GM12875 (cell line): ENCODE data around the gene OR13A1.

Experiments
- H3K4me3 ChIP-seq: one replicate; pipeline ENCODE4 v1.5.1; 2011; ENCODE audit warnings: low read depth, low read length, control low read depth
- TF ChIP-seq, protein P1 (sequence below): IDR thresholded peaks from 2 replicates; pipeline ENCODE4 v1.5.1; 2011; ENCODE audit warnings: low read depth, mild to moderate bottlenecking, control low read depth, inconsistent platforms, low read length, moderate library complexity, borderline replicate concordance; ENCODE audit not compliant: insufficient read depth

The OR13A1 gene

DNA sequence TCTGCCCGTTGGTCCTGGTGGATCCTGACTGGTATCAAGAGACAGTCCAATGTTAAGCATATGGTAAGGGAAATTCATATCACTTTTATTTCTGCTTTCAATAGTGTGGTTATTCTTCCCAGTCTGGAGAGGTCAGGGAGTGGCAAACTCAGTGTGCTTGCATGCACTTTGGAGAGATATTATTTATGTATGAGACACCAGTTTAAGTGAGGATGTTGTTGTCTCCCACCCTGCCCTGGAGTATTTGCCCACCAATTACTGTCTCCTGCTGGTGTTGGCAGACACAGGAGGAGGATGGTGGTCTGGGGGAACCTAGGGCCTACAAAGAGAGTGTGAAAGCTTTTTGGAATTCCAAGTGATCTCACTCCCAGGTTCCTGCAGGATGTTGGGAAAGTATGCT lies 59.7 kb downstream of the OR13A1 start:
- TF ChIP-seq, protein P1, sequence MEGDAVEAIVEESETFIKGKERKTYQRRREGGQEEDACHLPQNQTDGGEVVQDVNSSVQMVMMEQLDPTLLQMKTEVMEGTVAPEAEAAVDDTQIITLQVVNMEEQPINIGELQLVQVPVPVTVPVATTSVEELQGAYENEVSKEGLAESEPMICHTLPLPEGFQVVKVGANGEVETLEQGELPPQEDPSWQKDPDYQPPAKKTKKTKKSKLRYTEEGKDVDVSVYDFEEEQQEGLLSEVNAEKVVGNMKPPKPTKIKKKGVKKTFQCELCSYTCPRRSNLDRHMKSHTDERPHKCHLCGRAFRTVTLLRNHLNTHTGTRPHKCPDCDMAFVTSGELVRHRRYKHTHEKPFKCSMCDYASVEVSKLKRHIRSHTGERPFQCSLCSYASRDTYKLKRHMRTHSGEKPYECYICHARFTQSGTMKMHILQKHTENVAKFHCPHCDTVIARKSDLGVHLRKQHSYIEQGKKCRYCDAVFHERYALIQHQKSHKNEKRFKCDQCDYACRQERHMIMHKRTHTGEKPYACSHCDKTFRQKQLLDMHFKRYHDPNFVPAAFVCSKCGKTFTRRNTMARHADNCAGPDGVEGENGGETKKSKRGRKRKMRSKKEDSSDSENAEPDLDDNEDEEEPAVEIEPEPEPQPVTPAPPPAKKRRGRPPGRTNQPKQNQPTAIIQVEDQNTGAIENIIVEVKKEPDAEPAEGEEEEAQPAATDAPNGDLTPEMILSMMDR = no peak
- H3K4me3 ChIP-seq = no peak overlapping the region

DNA sequence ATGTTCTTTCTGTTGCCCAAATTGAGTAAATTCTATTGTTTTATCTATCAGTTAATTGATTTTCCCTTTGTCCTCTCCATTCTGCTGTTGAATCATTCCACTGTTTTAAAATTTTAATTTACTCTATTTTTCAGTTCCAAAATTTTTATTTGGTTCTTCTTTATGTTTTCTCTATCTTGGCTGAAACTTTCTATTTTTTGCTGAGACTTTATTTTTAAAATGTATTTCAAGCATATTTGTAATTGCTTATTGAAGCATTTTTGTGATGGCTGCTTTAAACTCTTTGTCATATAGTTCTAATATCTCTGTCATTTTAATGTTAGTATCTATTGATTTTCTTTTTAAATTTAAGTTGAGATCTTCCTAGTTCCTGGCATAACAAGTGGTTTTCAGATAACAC lies 60.5 kb downstream of the OR13A1 start:
- TF ChIP-seq, protein P1 = no peak
- no peak overlapping the region for H3K4me3 ChIP-seq

DNA sequence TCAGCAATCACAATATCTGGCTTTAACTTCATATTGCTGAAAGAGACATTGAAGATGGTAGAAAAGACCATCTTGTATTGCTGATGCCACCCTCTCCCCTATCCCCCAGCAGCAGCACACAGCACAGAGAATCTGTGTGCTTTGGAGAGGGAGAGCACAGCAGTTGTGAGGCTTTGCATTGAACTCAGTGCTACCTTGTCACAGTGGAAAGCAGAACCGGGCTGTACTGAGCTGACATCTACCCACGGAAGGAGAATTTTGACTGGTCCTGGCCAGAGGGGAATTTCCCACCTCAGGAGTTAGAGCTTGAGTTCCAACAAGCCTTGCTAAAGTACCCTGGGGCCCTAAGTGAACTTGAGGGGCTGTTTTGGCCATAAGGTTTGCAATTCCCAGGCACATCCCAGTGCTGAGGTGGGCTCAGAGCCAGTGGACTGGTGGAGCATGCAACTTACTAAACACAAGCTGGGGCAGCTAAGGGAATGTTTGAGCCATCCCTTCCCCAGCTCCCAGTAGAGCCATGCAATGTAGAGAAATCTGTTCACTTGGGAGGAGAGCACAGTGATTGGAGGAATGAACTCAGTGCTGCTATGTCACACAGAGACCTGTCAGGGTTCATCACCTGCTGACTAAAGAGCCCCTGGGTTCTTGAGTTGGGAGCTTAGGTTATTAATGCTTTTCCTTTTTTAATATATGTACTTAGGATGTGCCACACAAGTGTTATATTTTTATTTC lies 62.1 kb downstream of the OR13A1 start:
- TF ChIP-seq, protein P1 = no peak
- no peak overlapping the region for H3K4me3 ChIP-seq
